ENCODE data around the gene NCAPD2. TPM values are rescaled to one million over a fixed set of nuclear protein-coding genes. Genes with fewer than 3 reads are reported as not detected.

The NCAPD2 gene
- 46.2 and 60.2 TPM in 2 replicates for total RNA-seq (2014; rRNA removed; shearing (Covaris generic))

GRCh38 chr12:6493497-6494257, at the start of gene NCAPD2:
TSS of gene NCAPD2 (plus strand) at chr12:6494102. CDS start at chr12:6495099, 997 bp downstream.
- DNase-seq (ENCODE audit: low spot score), result peak; percentile 86

- no peak for DNase-seq (ENCODE audit: low spot score)
These were observed 48.9 kb upstream of the NCAPD2 start, which contains the start of gene CD27 for GRCh38 chr12:6444704-6445688. TSS of gene CD27 (plus strand) at chr12:6444955. CDS start at chr12:6445096, 141 bp downstream.

DNA sequence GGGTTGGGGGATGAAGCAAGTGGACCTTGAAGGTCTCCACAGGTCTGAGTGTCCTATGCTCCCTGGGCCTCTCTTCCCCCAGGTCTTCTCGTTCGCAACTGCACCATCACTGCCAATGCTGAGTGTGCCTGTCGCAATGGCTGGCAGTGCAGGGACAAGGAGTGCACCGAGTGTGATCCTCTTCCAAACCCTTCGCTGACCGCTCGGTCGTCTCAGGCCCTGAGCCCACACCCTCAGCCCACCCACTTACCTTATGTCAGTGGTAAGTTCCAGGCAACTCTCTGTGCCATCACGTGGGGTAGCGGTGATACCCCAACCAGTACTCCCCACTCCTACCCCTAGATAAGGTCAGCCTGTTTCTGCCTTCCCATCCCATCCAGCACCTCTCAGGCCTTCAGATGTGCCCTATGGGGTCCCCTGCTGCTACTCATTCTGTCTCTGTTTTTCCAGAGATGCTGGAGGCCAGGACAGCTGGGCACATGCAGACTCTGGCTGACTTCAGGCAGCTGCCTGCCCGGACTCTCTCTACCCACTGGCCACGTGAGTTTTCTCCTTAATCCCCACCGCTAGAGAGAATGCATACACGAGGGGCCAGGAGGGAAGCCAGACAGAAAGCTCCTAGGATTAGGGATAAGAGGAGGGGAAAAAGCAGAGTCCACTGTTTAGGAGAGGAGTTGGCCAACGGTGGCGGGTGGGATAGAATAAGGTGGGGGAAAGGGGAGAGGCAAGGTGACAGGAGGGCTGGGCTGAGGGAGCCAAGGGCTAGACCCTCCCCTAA, 43.6 kb upstream of the NCAPD2 start:
- DNase-seq (ENCODE audit: low spot score), result no peak

DNA sequence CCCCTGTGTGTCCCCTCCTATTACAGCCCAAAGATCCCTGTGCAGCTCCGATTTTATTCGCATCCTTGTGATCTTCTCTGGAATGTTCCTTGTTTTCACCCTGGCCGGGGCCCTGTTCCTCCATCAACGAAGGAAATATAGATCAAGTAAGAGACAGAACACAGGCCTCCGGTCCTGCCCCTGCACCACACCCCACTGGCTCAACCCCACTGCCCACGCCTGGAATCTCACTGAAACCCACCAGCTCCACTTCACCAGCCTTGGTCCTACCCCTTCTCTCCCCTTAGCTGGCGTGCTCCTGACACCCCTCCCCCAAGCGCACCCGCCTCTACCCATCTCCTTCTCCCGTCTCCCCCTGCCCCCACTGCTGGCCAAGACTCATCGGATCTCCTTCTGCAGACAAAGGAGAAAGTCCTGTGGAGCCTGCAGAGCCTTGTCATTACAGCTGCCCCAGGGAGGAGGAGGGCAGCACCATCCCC, 43.0 kb upstream of the NCAPD2 start:
- no peak for DNase-seq (ENCODE audit: low spot score)

GRCh38 chr12:6451348-6452244, 42.3 kb upstream of the NCAPD2 start, which contains the start of gene TAPBPL:
TSS of gene TAPBPL (plus strand) at chr12:6452042. CDS start at chr12:6452249, 207 bp downstream.
- peak; percentile 67 for DNase-seq (ENCODE audit: low spot score)

DNA sequence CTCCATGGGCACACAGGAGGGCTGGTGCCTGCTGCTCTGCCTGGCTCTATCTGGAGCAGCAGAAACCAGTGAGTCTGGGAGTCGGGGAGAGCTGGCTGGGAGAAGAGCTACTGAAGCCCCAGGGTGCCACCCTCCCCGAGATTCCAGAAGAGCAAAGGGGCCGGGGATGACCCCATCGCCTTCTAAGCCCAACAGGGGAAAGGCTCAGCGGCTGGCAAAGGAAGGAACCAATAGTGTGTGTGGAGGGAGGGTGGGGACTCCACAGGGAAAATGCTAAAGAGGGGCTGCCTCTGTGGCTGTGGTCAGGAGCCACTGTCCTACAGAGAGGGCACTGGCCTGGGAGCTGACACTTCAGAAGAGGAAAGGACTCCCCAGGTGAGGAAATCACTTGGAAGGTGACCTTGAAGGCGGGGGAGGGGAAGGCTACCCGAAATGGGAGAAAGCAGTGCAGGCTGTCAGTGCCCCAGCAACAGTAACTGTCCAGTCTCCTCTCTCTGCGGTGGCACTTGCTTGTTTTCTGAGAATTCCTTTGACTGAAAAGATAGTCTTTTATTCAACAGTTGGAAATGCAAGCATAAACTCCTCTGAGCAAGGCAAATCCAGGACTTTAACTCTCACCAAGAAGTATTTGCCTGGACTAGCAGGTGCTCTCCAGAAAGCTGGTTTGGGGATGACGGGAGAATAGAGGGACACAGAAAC, 41.5 kb upstream of the NCAPD2 start:
- peak; percentile 13 for DNase-seq (ENCODE audit: low spot score)

GRCh38 chr12:6452944-6453630, 40.8 kb upstream of the NCAPD2 start:
- peak; percentile 68 for DNase-seq (ENCODE audit: low spot score)

GRCh38 chr12:6457220-6457945, 36.5 kb upstream of the NCAPD2 start:
- no peak for DNase-seq (ENCODE audit: low spot score)

DNA sequence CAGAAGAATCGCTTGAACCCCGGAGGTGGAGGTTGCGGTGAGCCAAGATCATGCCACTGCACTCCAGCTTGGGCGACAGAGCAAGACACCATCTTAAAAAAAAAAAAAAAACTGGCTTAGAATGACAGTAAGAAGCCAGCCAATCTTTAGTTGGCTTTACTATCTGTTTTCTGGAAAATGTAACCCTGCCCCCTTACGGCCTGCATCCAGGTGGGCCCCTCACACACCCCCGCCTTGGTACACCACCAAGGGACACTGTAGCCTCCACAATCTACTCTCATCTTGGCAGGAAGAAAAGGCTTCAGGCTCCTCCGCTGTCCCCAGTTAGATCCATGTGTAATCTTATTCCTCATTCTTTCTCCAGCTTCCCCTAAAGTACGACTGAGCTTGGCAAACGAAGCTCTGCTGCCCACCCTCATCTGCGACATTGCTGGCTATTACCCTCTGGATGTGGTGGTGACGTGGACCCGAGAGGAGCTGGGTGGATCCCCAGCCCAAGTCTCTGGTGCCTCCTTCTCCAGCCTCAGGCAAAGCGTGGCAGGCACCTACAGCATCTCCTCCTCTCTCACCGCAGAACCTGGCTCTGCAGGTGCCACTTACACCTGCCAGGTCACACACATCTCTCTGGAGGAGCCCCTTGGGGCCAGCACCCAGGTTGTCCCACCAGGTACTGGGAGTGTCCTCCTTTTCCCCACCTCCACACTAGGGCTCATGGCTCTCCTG, 35.5 kb upstream of the NCAPD2 start:
- no peak for DNase-seq (ENCODE audit: low spot score)

- DNase-seq (ENCODE audit: low spot score), result no peak
These were observed 34.9 kb upstream of the NCAPD2 start for GRCh38 chr12:6459004-6459337.

- DNase-seq (ENCODE audit: low spot score), result no peak
These were observed 33.0 kb upstream of the NCAPD2 start for GRCh38 chr12:6460751-6461371.

DNA sequence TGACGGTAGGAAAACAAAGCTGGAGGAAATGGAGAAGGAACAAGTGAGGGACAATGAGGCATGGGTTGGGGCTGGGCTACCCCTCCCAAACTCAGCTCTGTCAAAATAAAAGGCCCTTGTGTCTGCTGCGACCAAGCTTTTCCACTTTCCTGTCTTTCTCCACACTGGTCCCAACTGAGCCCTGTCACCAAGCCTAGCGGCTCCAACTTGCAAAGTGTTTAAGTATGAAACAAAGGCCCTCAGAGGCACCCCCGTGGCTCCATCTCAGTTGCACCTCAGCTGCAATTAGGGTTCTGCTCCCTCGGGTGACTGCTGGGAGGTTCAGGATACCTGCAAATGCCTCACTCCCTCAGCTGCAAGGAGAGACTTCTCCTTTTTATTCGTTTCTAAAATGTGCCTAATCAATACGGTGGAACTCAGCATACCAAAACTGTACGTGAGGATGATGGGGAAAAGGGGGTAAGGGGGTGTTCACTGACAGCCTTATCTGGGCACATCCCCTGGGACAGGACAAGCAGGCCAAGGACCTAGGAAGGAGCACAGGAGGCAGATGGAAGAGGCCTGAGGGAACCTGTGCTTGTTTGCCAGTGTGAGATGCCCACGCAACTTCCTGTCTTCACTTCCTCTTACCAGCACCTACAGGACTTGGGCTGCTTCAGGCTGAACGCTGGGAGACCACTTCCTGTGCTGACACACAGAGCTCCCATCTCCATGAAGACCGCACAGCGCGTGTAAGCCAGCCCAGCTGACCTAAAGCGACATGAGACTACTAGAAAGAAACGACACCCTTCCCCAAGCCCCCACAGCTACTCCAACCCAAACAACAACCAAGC, 32.3 kb upstream of the NCAPD2 start:
- peak; percentile 6 for DNase-seq (ENCODE audit: low spot score)

DNA sequence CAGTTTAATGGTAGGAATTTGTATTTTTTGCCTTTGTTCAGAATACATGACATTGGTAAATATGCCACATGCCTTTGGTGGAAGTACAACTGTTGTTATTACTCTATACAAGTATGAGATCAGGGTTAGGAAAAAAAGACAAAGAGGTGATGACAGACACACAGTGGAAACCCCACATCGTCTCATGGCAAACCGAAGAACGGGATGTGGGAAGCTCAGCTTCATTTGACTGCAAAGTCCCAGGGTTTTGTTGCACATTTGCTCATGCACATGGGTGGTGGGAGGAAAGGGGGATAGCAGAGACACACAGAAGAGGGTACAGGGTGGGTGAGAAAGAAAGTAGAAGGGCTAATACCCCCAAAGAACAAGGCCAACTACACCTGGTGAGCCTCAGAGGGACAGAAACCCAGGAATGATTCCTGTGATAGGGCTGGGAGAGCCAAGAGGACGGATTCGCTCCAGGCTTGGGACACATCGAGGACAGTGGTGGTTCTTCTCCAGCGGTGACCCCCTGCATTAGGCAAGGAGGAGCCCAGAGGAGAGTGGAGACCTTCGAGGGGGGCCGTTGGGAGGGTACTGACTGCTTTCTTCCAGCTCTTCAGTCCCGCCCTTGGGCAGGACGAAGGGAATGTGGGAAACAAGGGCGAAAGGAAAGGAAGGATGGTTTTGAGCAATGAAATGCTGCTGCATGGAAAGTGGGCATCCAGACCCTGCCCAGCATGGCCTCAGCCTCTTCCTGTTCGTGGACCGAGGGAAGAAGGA, 31.5 kb upstream of the NCAPD2 start:
- no peak for DNase-seq (ENCODE audit: low spot score)

GRCh38 chr12:6463216-6463615, 30.7 kb upstream of the NCAPD2 start:
- DNase-seq (ENCODE audit: low spot score), result no peak

GRCh38 chr12:6463858-6464257, 30.0 kb upstream of the NCAPD2 start:
- no peak for DNase-seq (ENCODE audit: low spot score)

GRCh38 chr12:6464531-6464930, 29.4 kb upstream of the NCAPD2 start:
- no peak for DNase-seq (ENCODE audit: low spot score)

Data from A172 (cell line).